Choroid plexus epithelial cell (primary cell): ENCODE results near the gene PODXL.

Experiments
- DNase-seq: peaks from one replicate; pipeline ENCODE4 v3.0.0-alpha.2; 2010; ENCODE audit warnings: low read depth
- H3K4me3 ChIP-seq: 2 replicates; pipeline ENCODE4 v1.5.1; 2011; ENCODE audit warnings: low read depth, mild to moderate bottlenecking, control low read depth, low read length, moderate library complexity
- CTCF ChIP-seq: conservative IDR thresholded peaks from 2 replicates; pipeline ENCODE4 v1.5.1; 2011; ENCODE audit warnings: low read depth, mild to moderate bottlenecking, control low read depth, inconsistent platforms, low read length, moderate library complexity

The PODXL gene

GRCh38 chr7:131546126-131546525 is 10.3 kb downstream of the PODXL start:
- peak; percentile 17 for DNase-seq
- no peak for TF ChIP-seq CTCF
- no peak overlapping the region for H3K4me3 ChIP-seq

GRCh38 chr7:131544449-131545301 is 11.8 kb downstream of the PODXL start:
- no peak overlapping the region for H3K4me3 ChIP-seq
- peak; percentile 57 for DNase-seq
- TF ChIP-seq CTCF = peak; percentile 40

DNA sequence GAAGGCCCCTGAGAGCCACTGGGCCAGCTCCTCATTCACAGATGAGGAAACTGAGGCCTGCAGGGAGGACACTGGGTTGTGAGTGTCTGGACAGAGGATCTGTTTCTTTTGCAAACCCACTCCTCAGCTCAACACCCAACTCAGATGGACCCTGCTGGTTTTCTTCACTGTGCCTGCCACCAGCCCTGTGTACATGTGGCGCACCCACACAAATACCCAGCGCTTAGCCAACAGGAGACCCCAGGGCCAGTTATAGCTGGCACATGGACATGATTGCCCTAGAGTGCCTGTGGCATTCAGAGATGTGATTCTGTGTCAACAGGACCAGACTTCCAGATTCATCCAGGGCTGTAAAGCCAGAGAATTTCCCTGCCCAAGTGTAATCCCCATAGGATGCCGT is 12.4 kb downstream of the PODXL start:
- DNase-seq = no peak
- H3K4me3 ChIP-seq = no peak overlapping the region
- TF ChIP-seq CTCF = no peak

DNA sequence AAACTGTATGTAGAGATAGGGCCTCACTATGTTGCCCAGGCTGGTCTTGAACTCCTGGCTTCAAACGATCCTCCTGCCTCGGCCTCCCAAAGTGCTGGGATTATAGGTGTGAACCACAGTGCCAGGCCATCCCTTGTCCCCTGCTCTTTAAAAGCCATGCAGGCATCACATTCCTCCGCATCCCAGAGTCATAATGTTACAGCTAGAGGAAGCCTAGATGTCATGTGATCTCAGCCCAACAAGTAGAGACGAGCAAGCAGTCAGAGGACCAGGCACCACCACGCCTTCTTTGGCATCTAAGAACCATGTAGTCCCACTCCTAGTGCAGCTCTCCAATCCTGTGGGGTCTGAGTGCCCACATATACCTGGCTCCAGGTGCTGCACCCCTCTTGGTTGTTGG is 13.1 kb downstream of the PODXL start:
- no peak for DNase-seq
- TF ChIP-seq CTCF = no peak
- H3K4me3 ChIP-seq = no peak overlapping the region

DNA sequence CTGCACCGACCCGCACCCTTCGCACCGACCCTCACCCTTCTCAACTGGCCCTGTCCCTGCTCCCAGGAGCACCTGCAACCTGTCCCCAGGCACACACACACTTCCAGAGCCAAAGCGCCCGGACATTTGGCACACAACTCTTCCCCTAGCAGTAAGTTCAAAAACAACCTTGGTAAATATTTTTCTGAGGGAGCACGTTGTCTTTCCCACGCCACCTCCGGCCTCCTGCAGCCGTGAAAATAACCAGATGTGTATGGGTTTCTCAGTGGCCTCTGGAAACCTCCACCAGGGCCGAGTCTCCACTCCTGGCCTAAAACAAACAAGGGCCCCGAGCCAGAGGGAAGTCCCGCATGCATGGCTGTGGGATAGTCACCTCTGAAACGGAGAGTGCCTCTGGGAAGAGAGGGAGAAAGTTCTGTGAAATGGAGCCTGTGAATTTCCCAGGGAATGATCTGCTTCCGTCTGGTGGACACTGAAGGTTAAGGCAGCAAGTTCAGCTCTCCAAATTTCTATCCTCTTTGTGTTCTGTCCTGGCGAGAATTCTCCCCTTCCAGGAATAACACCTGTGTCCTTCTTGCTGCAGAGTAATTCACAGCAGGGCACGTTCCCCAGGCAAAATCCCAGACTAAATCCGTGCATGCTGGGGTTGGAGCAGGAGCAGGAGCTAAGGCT is 15.8 kb downstream of the PODXL start:
- DNase-seq = peak; percentile 51
- H3K4me3 ChIP-seq = no peak overlapping the region
- peak; percentile 58 for TF ChIP-seq CTCF

- no peak for DNase-seq
- no peak for TF ChIP-seq CTCF
- H3K4me3 ChIP-seq = no peak overlapping the region
Observed at GRCh38 chr7:131538813-131539179, 17.6 kb downstream of the PODXL start.
